Stimulated activated CD4-positive, alpha-beta T cell treated with anti-CD3 and anti-CD28 coated beads, Interleukin-4, amount 100 ng/mL, for 48 hours (primary cell): Measurements from ENCODE around the gene CFAP119.

ENCODE experiments used
- DNase-seq, 2 donors: peaks; one replicate each; pipeline ENCODE4 v3.0.0-alpha.2; 2020; ENCODE audit warnings: low read depth in 2 of 2

Gene CFAP119

GRCh38 chr16:30740364-30741251 is 21.3 kb downstream of the CFAP119 start:
- DNase-seq = peak in 1 of 2 donors; percentile 7

GRCh38 chr16:30738984-30739951 is 22.6 kb downstream of the CFAP119 start:
- no peak for DNase-seq

DNA sequence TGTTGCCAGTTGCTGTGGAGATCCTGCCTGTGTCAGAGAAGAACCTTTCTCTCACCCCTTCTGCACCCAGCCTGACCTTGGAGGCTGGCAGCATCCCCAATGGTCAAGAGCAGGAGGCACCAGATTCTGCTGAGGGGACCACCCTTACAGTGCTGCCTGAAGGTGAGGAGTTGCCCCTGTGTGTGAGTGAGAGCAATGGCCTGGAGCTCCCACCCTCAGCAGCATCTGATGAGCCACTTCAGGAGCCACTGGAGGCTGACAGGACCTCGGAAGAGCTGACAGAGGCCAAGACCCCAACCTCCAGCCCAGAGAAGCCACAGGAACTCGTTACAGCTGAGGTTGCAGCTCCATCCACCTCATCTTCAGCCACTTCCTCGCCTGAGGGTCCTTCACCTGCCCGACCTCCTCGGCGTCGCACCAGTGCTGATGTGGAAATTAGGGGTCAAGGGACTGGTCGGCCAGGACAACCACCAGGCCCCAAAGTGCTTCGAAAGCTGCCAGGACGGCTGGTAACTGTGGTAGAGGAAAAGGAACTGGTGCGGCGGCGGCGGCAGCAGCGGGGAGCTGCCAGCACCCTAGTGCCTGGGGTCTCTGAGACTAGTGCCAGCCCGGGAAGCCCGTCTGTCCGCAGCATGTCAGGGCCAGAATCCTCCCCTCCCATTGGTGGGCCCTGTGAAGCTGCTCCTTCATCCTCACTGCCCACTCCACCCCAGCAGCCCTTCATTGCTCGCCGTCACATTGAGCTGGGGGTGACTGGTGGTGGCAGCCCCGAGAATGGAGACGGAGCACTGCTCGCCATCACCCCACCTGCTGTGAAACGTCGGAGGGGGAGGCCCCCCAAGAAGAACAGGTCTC is 23.8 kb downstream of the CFAP119 start:
- DNase-seq = no peak

DNA sequence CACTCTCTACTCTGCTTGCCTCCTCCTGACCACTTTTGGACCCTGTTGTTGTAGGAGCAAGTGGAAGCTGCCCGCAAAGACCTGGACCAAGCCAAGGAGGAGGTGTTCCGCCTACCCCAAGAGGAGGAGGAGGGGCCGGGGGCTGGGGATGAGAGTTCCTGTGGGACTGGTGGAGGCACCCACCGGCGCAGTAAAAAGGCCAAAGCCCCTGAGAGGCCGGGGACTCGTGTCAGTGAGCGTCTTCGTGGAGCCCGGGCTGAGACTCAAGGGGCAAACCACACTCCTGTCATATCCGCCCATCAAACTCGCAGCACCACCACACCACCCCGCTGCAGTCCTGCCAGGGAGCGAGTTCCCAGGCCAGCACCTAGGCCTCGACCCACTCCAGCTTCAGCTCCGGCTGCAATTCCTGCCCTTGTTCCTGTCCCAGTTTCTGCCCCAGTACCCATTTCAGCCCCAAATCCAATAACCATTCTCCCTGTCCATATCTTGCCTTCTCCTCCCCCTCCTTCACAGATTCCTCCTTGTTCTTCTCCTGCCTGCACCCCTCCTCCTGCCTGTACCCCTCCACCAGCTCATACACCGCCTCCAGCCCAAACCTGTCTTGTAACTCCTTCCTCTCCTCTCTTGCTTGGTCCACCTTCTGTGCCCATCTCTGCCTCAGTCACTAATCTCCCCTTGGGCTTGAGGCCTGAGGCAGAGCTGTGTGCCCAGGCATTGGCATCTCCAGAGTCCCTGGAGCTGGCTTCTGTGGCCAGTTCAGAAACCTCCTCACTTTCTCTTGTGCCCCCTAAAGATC is 24.7 kb downstream of the CFAP119 start:
- no peak for DNase-seq

DNA sequence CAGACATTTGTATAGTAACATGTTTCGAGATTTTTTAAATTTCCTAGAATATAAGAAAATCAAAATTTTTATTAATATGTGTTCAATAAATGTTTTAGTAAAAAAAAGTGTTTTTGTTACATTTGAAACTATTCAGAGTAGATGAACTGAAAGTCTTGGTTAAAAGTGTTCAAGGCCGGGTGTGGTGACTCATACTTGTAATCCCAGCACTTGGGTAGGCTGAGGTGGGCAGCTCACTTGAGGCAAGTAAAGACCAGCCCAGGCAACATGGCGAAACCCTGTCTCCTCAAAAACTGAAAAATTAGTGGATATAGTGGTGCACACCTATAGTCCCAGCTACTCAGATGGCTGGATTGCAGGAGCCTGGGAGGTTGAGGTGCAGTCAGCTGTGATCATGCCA is 30.5 kb downstream of the CFAP119 start:
- DNase-seq = no peak

DNA sequence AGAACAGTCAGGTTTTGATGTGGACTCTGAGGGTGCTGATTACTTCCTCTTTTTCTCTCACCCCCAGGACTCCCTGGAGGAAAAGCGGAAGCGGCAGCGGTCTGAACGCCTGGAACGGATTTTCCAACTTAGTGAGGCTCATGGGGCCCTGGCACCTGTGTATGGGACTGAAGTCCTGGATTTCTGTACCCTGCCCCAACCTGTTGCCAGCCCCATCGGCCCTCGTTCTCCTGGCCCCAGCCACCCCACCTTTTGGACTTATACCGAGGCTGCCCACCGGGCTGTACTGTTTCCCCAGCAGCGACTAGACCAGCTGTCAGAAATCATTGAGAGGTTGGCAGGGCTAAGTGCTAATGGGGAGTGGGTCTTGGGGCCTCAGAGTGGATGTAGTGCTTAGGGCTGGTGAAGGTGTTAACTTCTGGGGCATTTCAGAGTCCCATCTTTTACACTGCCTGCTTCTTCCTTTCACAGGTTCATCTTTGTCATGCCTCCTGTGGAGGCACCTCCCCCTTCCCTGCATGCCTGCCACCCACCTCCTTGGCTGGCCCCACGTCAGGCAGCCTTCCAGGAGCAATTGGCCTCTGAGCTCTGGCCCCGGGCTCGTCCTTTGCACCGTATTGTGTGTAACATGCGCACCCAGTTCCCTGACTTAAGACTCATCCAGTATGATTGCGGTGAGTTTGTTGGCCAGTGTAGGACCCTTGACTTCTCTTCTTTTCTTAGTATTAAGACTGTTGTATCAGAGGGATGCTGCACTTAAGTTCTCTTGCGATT is 32.8 kb downstream of the CFAP119 start:
- DNase-seq = no peak

DNA sequence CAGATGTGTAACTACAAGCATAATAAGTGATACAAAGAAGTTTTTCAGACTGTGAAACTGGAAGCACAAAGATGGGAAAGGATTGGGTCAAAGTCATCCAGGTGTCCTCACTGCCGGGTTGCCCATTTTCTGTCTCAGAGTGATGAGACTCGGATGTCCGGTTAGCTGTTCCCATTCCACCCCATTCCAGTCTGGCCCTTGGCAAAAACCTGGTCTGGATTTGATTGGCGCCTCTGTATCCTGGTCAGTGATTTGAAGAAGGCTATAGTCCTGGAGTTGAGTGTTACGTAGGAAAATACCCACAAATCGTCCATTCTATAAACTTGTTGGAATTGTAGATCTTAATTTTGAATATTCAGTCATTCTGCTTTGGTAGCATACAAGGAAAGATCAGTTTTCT is 33.5 kb downstream of the CFAP119 start:
- no peak for DNase-seq

- DNase-seq = no peak
These were observed 36.5 kb downstream of the CFAP119 start for GRCh38 chr16:30725418-30725792.

DNA sequence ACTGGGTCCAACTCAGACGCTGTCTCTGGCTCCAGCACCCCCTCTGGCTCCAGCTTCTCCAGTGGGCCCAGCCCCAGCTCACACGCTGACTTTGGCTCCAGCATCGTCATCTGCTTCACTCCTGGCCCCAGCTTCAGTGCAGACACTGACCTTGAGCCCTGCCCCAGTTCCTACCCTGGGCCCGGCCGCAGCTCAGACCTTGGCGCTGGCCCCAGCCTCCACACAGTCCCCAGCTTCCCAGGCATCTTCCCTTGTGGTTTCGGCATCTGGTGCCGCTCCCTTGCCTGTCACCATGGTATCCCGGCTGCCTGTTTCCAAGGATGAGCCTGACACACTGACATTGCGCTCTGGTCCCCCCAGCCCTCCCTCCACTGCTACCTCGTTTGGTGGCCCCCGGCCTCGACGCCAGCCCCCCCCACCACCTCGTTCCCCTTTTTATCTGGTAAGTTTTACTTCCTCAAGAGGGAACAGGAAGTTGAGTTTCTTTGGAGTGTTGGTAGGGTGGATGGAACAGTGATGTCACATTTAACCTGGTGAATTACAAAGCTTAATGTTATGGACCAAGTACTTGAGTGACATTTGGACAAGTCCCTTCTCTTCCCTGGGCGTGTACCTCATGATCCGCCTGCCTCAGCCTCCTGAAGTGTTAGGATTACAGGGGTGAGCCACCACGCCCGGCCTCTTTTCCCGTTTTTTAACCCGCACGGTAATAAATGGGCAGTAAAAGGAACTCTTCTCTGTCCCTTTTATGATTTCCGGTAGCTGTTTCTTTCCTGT is 37.0 kb downstream of the CFAP119 start:
- DNase-seq = no peak

DNA sequence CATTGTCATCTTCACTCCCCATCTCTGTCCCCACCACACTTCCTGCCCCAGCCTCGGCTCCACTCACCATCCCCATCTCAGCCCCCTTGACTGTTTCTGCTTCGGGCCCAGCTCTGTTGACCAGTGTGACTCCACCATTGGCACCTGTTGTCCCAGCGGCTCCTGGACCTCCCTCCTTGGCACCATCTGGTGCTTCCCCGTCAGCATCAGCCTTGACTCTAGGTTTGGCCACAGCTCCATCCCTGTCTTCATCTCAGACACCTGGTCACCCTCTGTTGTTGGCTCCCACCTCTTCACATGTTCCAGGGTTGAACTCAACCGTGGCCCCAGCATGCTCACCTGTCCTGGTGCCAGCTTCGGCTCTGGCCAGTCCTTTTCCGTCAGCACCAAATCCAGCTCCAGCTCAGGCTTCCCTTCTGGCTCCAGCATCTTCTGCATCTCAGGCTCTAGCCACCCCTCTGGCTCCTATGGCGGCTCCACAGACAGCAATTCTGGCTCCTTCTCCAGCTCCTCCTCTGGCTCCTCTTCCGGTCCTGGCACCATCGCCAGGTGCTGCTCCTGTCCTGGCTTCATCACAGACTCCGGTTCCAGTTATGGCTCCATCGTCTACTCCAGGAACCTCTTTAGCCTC is 38.0 kb downstream of the CFAP119 start:
- DNase-seq = no peak

- DNase-seq = no peak
These were observed 38.9 kb downstream of the CFAP119 start for GRCh38 chr16:30722916-30723315.

GRCh38 chr16:30722443-30722842 is 39.4 kb downstream of the CFAP119 start:
- no peak for DNase-seq

DNA sequence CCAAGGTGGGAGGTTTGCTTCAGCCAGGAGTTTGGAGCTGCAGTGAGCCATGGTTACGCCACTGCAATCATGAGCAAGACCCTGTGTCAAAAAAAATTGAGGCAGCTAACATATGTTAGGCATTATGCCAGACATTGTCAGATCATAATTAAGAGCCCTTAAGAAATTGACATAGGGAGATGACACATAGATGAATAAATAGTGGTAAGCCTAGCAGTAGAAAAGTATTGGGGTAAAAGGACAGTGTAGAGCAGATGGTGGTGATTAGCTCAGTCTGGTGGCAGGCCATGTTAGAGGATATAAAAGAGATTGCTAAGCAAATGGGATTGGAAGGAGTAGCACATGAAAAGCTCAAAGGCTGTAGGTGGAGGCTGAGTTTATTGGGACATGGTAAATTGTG is 40.3 kb downstream of the CFAP119 start:
- no peak for DNase-seq

DNA sequence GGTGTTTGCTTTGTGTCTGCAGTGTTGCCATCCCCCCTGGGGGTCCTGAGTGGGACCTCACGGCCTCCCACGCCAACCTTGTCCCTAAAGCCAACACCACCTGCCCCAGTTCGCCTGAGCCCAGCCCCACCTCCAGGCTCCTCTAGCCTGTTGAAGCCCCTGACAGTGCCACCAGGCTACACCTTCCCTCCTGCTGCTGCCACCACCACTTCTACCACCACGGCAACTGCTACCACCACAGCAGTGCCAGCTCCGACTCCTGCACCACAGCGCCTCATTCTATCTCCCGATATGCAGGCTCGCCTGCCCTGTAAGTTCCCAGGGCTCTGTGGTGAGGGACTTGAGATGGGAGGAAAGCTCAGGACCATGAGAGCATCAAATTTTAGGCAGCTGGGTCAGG is 40.7 kb downstream of the CFAP119 start:
- no peak for DNase-seq

- no peak for DNase-seq
These were observed 41.2 kb downstream of the CFAP119 start for GRCh38 chr16:30720694-30721093.

GRCh38 chr16:30720086-30720485 is 41.8 kb downstream of the CFAP119 start:
- DNase-seq = no peak

DNA sequence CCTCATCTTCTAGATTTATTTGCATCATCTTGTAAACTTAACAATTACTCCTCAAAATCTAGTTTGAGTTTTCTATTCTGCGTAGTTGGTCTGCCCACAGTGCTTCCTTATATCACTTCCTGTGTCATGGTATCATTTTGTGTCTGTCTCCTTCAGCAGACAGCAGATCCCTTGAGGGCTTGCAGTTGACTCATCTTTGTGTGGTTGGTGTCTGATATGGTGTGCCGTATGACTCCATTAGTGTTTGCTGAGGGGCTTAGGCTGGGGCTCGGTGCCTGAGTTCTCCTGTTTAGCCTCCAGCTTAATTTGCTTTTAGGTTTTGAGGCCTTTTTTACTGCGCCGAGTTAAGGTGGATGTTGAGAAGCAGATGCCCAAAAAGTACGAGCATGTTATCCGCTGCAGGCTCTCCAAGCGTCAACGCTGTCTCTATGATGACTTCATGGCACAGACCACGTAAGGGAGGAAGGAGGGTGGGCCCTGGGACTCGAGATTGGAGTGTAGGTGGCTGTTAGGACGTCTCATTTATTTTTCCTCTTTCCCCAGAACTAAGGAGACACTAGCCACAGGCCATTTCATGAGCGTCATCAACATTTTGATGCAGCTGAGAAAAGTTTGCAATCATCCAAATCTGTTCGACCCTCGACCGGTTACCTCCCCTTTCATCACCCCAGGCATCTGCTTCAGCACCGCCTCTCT is 46.0 kb downstream of the CFAP119 start:
- DNase-seq = peak in 1 of 2 donors; percentile 19

DNA sequence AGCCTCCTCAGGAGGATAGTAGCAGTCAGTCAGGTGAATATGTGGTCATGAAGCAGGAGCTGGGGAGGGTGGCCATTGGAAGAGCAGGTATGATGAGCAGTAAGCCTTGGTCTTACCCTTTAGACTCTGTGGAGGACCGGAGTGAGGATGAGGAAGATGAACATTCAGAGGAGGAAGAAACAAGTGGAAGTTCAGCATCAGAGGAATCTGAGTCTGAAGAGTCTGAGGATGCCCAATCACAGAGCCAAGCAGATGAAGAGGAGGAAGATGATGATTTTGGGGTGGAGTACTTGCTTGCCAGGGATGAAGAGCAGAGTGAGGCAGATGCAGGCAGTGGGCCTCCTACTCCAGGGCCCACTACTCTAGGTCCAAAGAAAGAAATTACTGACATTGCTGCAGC is 50.1 kb downstream of the CFAP119 start:
- DNase-seq = no peak
